Non-pigmented ciliary epithelial cell (primary cell): ENCODE data around the gene DMXL1.

ENCODE experiments used
- DNase-seq: peaks from one replicate; pipeline ENCODE4 v3.0.0-alpha.2; 2010; ENCODE audit warnings: low read depth

The DMXL1 gene

DNA sequence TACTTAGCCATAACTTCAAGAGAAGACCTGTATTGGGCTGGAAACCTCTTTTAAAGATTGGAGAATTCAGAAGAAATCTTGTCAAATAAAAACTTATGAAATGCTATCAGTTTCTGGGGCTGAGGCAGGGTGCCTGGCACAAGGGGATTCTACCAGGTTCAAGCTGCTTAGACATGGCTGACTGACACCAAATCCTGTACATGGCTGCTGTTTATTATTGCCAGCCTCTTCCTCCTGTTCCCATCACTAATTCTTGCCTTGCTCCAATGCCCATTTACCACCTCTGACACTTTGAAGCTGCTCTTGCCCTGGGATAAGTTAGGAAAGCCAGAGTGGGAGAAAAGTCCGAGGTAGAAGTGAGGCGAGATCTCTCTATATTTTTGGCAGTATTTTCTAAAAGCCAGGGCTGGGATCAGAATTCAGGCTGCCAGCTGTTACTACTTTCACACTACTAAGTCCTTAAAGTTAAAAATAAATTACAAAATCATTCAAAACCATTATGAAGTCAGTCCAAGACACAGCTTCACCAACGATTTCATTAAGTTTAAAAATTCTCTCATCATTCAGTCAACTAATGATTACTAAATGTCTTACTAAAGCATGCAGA is 218.7 kb downstream of the DMXL1 start:
- no peak for DNase-seq

DNA sequence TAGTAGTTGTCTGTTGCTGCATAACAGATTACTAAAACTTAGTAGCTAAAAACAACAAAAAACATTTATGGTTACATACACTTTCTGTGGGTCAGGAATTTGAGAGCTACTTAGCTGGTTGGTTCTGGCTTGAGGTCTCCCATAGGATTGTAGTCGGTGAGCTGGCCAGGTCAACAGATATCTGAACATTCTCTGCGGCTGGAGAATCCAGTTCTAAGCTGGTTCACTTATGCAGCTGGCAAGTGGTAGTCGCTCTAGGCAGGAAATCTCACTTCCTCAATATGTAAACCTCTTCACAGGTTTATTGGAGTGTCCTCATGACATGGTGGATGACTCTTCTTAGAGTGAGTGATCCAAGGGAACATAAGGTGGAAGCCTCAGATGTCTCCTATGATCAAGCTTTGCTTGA is 219.3 kb downstream of the DMXL1 start:
- no peak for DNase-seq

DNA sequence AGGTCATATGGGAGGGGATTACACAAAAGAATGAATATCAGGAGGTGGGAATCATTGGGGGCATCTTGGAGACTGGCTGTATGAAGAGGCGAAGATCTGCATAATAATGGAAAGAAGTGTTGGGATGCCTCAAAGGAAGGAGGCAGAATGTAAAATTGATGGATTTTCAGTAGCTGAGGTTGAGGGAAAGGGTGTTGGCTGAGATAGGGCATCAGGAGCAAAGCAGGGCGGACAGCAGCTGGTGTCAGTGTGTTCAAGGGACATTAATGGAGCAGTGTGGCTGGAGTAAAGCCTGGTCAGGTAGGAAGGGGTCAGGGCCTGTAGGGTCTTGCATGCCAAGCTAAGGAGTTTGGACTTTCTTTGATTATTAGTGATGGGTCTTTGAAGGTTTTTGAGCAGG is 219.7 kb downstream of the DMXL1 start:
- DNase-seq: no peak

DNA sequence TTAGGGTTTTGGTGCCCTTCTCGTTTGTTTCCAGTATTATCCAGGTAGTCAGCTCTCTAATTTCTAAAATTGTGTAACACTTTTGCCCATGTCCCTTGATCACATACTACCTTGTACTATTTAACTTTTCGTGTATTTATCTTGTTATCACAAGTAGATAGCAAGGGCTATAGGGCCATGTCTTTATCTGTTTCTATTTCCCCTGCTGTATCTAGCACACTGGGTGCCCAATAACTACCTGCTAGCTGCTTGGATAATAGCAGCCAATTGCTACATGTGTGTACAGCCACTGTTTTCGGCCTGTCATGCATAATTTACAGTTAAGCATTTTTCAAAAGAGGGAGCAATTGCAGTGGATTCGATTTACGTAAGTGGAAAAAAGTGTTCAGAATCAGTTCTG is 220.2 kb downstream of the DMXL1 start:
- no peak for DNase-seq

DNA sequence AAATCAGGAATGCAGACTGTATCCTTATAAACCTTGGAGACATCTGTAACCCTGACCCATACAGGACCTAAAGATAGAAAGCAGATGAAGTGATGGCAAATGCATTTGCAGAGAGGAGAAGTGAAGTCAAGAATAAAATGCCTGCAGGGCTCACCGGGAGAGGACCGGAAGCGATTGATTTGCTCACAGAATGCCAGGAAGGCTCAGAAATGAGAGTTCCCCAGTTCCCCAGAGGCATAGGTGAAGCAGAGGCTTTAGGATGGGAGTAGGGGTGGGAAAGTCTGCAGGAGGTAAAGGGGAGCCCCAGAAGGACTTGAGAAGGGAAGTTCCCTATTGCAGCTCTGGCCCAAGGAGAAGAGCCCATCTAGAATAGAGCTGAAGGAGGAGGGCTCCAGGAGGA is 221.0 kb downstream of the DMXL1 start:
- DNase-seq: no peak

DNA sequence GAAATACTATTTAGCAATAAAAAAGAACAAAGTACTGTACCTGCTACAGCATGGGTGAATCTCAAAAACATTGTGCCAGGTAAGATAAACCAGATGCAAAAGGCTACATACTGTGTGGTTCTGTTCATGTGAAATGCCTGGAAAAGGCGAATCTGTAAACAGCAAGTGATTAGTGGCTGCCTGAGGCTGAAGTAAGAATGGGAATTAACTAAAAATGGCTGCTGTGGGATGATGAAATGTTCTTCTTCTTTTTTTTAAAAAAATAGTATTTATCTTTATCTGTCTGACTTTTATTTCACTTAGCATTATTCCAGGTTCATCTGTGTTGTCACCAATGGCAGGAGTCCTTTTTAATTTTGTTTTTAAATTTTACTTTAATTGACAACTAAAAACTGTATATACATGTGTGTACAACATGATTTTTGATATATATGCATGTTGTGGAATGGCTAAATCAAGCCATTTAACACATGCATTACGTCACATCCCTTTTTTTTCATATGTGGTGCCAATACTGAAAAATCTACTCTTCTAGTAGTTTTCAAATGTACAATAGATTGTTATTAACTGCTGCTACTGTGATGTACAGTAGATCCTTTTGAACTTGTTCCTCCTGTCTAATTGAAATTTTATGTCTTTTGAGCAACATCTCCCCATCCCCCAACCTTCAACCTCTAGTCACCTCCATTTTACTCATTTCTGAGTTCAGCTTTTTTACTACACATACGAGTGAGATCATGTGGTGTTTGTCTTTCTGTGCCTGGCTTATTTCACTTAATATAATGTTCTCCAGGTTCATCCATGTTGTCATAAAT is 222.0 kb downstream of the DMXL1 start:
- no peak for DNase-seq

DNA sequence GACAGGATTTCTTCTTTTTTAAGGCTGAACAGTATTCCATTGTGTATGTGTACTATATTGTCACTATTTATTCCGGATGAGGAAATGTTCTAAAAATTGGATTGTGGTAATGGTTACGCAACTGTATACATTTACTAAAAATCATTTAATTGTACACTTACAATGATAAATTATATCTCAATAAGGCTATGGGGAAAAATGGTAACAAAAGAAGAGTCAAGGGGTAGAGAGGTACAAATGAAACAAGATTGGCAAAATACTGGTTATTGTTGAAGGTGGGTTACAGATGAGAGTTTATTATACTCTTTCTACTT is 222.6 kb downstream of the DMXL1 start:
- no peak for DNase-seq
